ENCODE measurements around the gene MEOX1. TPM values are rescaled to one million over a fixed set of nuclear protein-coding genes. Genes with fewer than 3 reads are reported as not detected.

MEOX1 gene
- total RNA-seq, 6 experiments from 2014 or later: not detected

- Mint-ChIP-seq H3K36me3 (ENCODE audit: low read depth) (no peaks in the 10 kb centered on the region), H3K9me3 (no peaks in the 10 kb centered on the region), H3K27ac (no peak overlapping the region), H3K27me3 (ENCODE audit: insufficient read depth) (peaks cover 5% of the 10 kb centered on the region), H3K4me1 (ENCODE audit: low read depth) (peaks cover 24% of the 10 kb centered on the region), H3K4me3 (no peak overlapping the region)
- no peak for TF ChIP-seq CTCF (IDR thresholded peaks at IDR 0.05)
- DNase-seq: no peak
Observed at GRCh38 chr17:43667506-43667905, 5.8 kb upstream of the MEOX1 start.

- H3K36me3 Mint-ChIP-seq (ENCODE audit: low read depth): no peaks in the 10 kb centered on the region
- H3K27ac Mint-ChIP-seq: no peak overlapping the region
Observed at GRCh38 chr17:43665937-43666236, 4.2 kb upstream of the MEOX1 start.

GRCh38 chr17:43665084-43665936, 3.6 kb upstream of the MEOX1 start:
- DNase-seq: no peak
- no peaks in the 10 kb centered on the region for H3K9me3 Mint-ChIP-seq
- H3K27me3 Mint-ChIP-seq (ENCODE audit: insufficient read depth): peaks cover 15% of the 10 kb centered on the region
- no peaks in the 10 kb centered on the region for H3K36me3 Mint-ChIP-seq (ENCODE audit: low read depth)
- no peak overlapping the region for H3K27ac Mint-ChIP-seq
- H3K4me3 Mint-ChIP-seq: no peak overlapping the region
- TF ChIP-seq CTCF (IDR thresholded peaks at IDR 0.05): no peak
- peaks cover 23% of the 10 kb centered on the region for H3K4me1 Mint-ChIP-seq (ENCODE audit: low read depth)

More at GRCh38 chr17:43665937-43666236, 4.2 kb upstream of the MEOX1 start:
- Mint-ChIP-seq H3K4me3 (no peak overlapping the region), H3K9me3 (no peaks in the 10 kb centered on the region), H3K4me1 (ENCODE audit: low read depth) (peaks cover 26% of the 10 kb centered on the region), H3K27me3 (ENCODE audit: insufficient read depth) (peaks cover 11% of the 10 kb centered on the region)
- TF ChIP-seq CTCF (IDR thresholded peaks at IDR 0.05): no peak
- DNase-seq: no peak

- H3K9me3 Mint-ChIP-seq: no peaks in the 10 kb centered on the region
- peaks cover 22% of the 10 kb centered on the region for H3K27me3 Mint-ChIP-seq (ENCODE audit: insufficient read depth)
- peaks cover 23% of the 10 kb centered on the region for H3K4me1 Mint-ChIP-seq (ENCODE audit: low read depth)
- no peaks in the 10 kb centered on the region for H3K36me3 Mint-ChIP-seq (ENCODE audit: low read depth)
- TF ChIP-seq CTCF (IDR thresholded peaks at IDR 0.05): no peak
- H3K4me3 Mint-ChIP-seq: no peak overlapping the region
- no peak overlapping the region for H3K27ac Mint-ChIP-seq
- DNase-seq: no peak
Observed at GRCh38 chr17:43664096-43664495, 2.4 kb upstream of the MEOX1 start.

- TF ChIP-seq CTCF (IDR thresholded peaks at IDR 0.05): no peak
- peaks cover 23% of the 10 kb centered on the region for H3K4me1 Mint-ChIP-seq (ENCODE audit: low read depth)
Observed at GRCh38 chr17:43663383-43663782, 1.7 kb upstream of the MEOX1 start.

More at GRCh38 chr17:43663383-43663782, 1.7 kb upstream of the MEOX1 start:
- no peaks in the 10 kb centered on the region for H3K9me3 Mint-ChIP-seq
- H3K4me3 Mint-ChIP-seq: no peak overlapping the region
- H3K27me3 Mint-ChIP-seq (ENCODE audit: insufficient read depth): peaks cover 23% of the 10 kb centered on the region
- H3K36me3 Mint-ChIP-seq (ENCODE audit: low read depth): no peaks in the 10 kb centered on the region
- H3K27ac Mint-ChIP-seq: no peak overlapping the region
- no peak for DNase-seq

All from HFFc6 (cell line).